ENCODE data around the gene CTNND1. TPM values are rescaled to one million over a fixed set of nuclear protein-coding genes. Genes with fewer than 3 reads are reported as not detected.

Gene CTNND1
- total RNA-seq, 1 donor, result 140 TPM

GRCh38 chr11:57800444-57801182 lies 39.0 kb downstream of the CTNND1 start:
- no peak for DNase-seq (ENCODE audit: insufficient read length, low spot score, missing footprints)
- peaks cover 51% of the 10 kb centered on the region for H3K36me3 ChIP-seq (ENCODE audit: insufficient read depth, low read length)
- H3K4me2 ChIP-seq (ENCODE audit: insufficient read depth, low read length), result no peak overlapping the region
- no peaks in the 10 kb centered on the region for H3K27me3 ChIP-seq (ENCODE audit: insufficient read depth, low read length)
- H3K79me2 ChIP-seq (ENCODE audit: insufficient read depth, low read length), result peaks cover 67% of the 10 kb centered on the region
- no peak overlapping the region for H3K4me3 ChIP-seq (ENCODE audit: insufficient read depth, low read length)
- H2AFZ ChIP-seq (ENCODE audit: low read length), result no peak overlapping the region
- H4K20me1 ChIP-seq (ENCODE audit: insufficient read depth, low read length), result peaks cover 26% of the 10 kb centered on the region
- H3K9me3 ChIP-seq (ENCODE audit: low read depth, low read length), result no peaks in the 10 kb centered on the region
- TF ChIP-seq, protein P1, sequence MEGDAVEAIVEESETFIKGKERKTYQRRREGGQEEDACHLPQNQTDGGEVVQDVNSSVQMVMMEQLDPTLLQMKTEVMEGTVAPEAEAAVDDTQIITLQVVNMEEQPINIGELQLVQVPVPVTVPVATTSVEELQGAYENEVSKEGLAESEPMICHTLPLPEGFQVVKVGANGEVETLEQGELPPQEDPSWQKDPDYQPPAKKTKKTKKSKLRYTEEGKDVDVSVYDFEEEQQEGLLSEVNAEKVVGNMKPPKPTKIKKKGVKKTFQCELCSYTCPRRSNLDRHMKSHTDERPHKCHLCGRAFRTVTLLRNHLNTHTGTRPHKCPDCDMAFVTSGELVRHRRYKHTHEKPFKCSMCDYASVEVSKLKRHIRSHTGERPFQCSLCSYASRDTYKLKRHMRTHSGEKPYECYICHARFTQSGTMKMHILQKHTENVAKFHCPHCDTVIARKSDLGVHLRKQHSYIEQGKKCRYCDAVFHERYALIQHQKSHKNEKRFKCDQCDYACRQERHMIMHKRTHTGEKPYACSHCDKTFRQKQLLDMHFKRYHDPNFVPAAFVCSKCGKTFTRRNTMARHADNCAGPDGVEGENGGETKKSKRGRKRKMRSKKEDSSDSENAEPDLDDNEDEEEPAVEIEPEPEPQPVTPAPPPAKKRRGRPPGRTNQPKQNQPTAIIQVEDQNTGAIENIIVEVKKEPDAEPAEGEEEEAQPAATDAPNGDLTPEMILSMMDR (IDR thresholded peaks at IDR 0.05; ENCODE audit: extremely low read depth, low read depth, low read length), result peak; percentile 80
- no peak overlapping the region for H3K27ac ChIP-seq (ENCODE audit: low read depth, low read length)
- peaks cover 16% of the 10 kb centered on the region for H3K4me1 ChIP-seq (ENCODE audit: insufficient read depth, low read length)

GRCh38 chr11:57801183-57801485 lies 39.5 kb downstream of the CTNND1 start:
- Histone ChIP-seq H3K79me2 (ENCODE audit: insufficient read depth, low read length) (peaks cover 68% of the 10 kb centered on the region), H3K4me2 (ENCODE audit: insufficient read depth, low read length) (no peak overlapping the region), H3K4me1 (ENCODE audit: insufficient read depth, low read length) (peaks cover 16% of the 10 kb centered on the region), H3K27me3 (ENCODE audit: insufficient read depth, low read length) (no peaks in the 10 kb centered on the region), H2AFZ (ENCODE audit: low read length) (no peak overlapping the region), H3K27ac (ENCODE audit: low read depth, low read length) (no peak overlapping the region), H4K20me1 (ENCODE audit: insufficient read depth, low read length) (peaks cover 29% of the 10 kb centered on the region), H3K36me3 (ENCODE audit: insufficient read depth, low read length) (peaks cover 51% of the 10 kb centered on the region), H3K4me3 (ENCODE audit: insufficient read depth, low read length) (no peak overlapping the region), H3K9me3 (ENCODE audit: low read depth, low read length) (no peaks in the 10 kb centered on the region)
- TF ChIP-seq, protein P1 (IDR thresholded peaks at IDR 0.05; ENCODE audit: extremely low read depth, low read depth, low read length), result no peak
- no peak for DNase-seq (ENCODE audit: insufficient read length, low spot score, missing footprints)

DNA sequence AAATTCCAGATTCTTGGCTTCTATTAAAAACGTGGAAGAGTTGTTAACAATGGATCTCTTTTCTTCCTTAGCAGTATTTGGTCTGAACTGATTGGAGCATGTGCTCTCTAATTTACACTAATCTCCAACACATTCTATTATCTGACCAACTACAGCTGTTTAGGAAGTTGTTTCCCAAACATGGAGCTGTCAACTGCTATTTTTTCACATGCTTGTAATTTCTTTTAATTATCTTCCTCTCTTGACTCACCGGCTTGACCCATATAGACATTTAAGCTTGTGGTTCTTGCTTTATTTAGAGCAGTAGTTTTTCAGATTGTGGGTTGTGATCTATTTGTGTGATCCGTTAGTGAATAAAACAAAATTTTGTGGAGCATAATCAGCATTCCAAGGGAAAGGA lies 40.8 kb downstream of the CTNND1 start:
- Histone ChIP-seq H3K36me3 (ENCODE audit: insufficient read depth, low read length) (peaks cover 54% of the 10 kb centered on the region), H3K9me3 (ENCODE audit: low read depth, low read length) (no peaks in the 10 kb centered on the region), H3K79me2 (ENCODE audit: insufficient read depth, low read length) (peaks cover 66% of the 10 kb centered on the region), H3K4me1 (ENCODE audit: insufficient read depth, low read length) (peaks cover 16% of the 10 kb centered on the region), H3K4me2 (ENCODE audit: insufficient read depth, low read length) (no peak overlapping the region), H3K4me3 (ENCODE audit: insufficient read depth, low read length) (no peak overlapping the region), H4K20me1 (ENCODE audit: insufficient read depth, low read length) (peaks cover 29% of the 10 kb centered on the region), H3K27me3 (ENCODE audit: insufficient read depth, low read length) (no peaks in the 10 kb centered on the region), H3K27ac (ENCODE audit: low read depth, low read length) (no peak overlapping the region), H2AFZ (ENCODE audit: low read length) (no peak overlapping the region)
- TF ChIP-seq, protein P1 (IDR thresholded peaks at IDR 0.05; ENCODE audit: extremely low read depth, low read depth, low read length), result no peak
- DNase-seq (ENCODE audit: insufficient read length, low spot score, missing footprints), result no peak

GRCh38 chr11:57804466-57804865 lies 42.9 kb downstream of the CTNND1 start:
- H3K27ac ChIP-seq (ENCODE audit: low read depth, low read length), result no peak overlapping the region
- H3K79me2 ChIP-seq (ENCODE audit: insufficient read depth, low read length), result peaks cover 52% of the 10 kb centered on the region
- H3K4me1 ChIP-seq (ENCODE audit: insufficient read depth, low read length), result peaks cover 8% of the 10 kb centered on the region
- TF ChIP-seq, protein P1 (IDR thresholded peaks at IDR 0.05; ENCODE audit: extremely low read depth, low read depth, low read length), result no peak
- no peaks in the 10 kb centered on the region for H3K9me3 ChIP-seq (ENCODE audit: low read depth, low read length)
- no peak for DNase-seq (ENCODE audit: insufficient read length, low spot score, missing footprints)
- no peak overlapping the region for H3K4me2 ChIP-seq (ENCODE audit: insufficient read depth, low read length)
- H4K20me1 ChIP-seq (ENCODE audit: insufficient read depth, low read length), result peaks cover 22% of the 10 kb centered on the region
- no peak overlapping the region for H3K4me3 ChIP-seq (ENCODE audit: insufficient read depth, low read length)
- H3K27me3 ChIP-seq (ENCODE audit: insufficient read depth, low read length), result no peaks in the 10 kb centered on the region
- peaks cover 73% of the 10 kb centered on the region for H3K36me3 ChIP-seq (ENCODE audit: insufficient read depth, low read length)
- no peak overlapping the region for H2AFZ ChIP-seq (ENCODE audit: low read length)

Measured in osteoblast (primary cell).